ENCODE results near the gene LGR5. TPM values are rescaled to one million over a fixed set of nuclear protein-coding genes. Genes with fewer than 3 reads are reported as not detected.
"Not testable (repeated sequence)": the region's sequence is repeated elsewhere in the genome, so short reads cannot be mapped to it uniquely, and the experiment has no call there.

Gene LGR5
- total RNA-seq, 1 donor from 2014 or later, result not detected

GRCh38 chr12:71460850-71461609 is 21.4 kb downstream of the LGR5 start:
- DNase-seq (no peak), ATAC-seq (ENCODE audit: poor library complexity) (no peak)
- intact Hi-C loops (cut with DNase I), result no loop called here

GRCh38 chr12:71461787-71462328 is 22.3 kb downstream of the LGR5 start:
- ATAC-seq (ENCODE audit: poor library complexity) (no peak), DNase-seq (no peak)
- intact Hi-C loops (cut with DNase I), result no loop called here

- ATAC-seq (ENCODE audit: poor library complexity) (no peak), DNase-seq (no peak)
- intact Hi-C loops (cut with DNase I), result no loop called here
These were observed 26.2 kb downstream of the LGR5 start for GRCh38 chr12:71465796-71466195.

DNA sequence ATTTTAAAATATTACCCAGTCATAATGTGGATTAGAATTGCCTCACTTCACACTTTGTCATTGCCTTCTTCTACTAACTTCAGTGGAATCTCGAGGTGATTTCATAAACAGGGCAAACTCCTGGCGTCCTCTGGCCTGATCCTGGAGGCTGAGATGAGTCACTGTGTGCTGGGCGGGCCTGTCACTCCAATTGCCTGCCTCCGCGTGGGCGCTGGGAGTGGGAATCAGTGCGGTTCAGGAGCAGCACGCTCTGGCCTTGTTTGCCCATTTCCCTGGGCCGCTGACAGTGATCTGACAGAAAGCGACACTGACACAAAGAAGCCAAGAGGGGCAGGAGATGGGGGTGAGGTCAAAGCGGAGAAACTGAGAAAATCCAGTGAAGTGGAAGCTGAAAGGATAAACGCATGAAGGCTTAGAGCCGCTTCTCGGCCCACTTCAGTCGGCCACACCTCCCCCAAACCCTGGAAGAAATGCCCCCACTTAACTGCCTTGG is 29.7 kb downstream of the LGR5 start:
- ATAC-seq (ENCODE audit: poor library complexity) (no peak), DNase-seq (no peak)
- intact Hi-C loops (cut with DNase I), result no loop called here

GRCh38 chr12:71472441-71472911 is 32.9 kb downstream of the LGR5 start:
- intact Hi-C loops (cut with DNase I), result no loop called here
- ATAC-seq (ENCODE audit: poor library complexity), result no peak
- DNase-seq, result no peak

- ATAC-seq (ENCODE audit: poor library complexity) (no peak), DNase-seq (no peak)
- intact Hi-C loops (cut with DNase I), result no loop called here
These were observed 35.2 kb downstream of the LGR5 start for GRCh38 chr12:71474791-71475190.

- intact Hi-C loops (cut with DNase I), result no loop called here
- DNase-seq (peak; percentile 47), ATAC-seq (ENCODE audit: poor library complexity) (peak; percentile 94)
These were observed 35.7 kb downstream of the LGR5 start for GRCh38 chr12:71475280-71475679.

GRCh38 chr12:71476513-71476912 is 36.9 kb downstream of the LGR5 start:
- DNase-seq (no peak), ATAC-seq (ENCODE audit: poor library complexity) (peak; percentile 52)
- intact Hi-C loops (cut with DNase I), result no loop called here

GRCh38 chr12:71477609-71478008 is 38.0 kb downstream of the LGR5 start:
- intact Hi-C loops (cut with DNase I), result no loop called here
- no peak for ATAC-seq (ENCODE audit: poor library complexity)
- no peak for DNase-seq

DNA sequence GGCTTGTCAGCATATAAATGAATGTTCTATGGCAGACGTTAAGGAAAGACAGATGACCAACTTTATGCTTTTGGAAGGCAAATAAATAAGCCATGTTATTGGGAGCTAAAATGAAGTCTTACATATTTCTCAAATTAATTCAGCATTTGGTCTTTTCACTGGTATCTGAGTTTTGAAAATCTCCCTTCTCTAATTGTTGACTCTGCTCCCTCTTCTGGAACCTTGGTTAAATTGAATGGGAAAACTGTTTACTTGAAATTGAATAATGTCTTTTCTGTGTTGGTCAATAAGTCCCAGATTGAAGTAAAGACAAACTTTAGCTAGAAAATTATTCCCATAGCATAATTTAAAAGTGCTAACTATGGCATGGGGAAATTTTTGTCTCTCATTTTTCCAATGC is 38.7 kb downstream of the LGR5 start:
- DNase-seq (no peak), ATAC-seq (ENCODE audit: poor library complexity) (no peak)
- intact Hi-C loops (cut with DNase I), result no loop called here

DNA sequence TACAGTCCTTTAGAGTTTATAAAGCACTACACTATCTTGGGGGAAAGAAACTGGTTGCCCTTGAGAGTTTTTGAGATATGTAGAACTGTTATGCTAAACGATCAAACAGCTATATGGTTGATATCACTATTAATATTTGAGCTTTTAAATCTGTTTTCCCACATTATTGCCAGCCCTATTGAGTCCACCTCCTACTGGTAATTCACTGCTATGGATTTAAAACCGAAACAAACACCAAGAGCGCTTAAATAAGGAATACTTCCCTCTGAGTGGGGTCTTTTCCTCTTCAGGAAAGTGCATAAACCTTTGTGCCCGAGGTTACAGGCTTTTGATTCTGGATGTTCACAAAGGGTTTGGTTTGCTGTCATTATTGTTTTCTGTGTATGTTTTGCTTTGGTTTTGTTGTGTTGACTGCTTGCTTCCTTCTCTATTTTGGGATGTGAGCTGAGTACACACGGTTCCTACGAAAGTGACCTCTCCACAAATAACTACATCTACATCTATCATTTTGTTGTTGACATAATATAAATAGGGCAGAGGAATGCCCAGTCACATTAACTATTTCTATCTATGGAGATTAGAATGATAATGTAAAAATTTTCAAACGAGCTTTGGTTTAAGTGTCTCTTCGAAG is 44.8 kb downstream of the LGR5 start:
- DNase-seq (no peak), ATAC-seq (ENCODE audit: poor library complexity) (no peak)
- intact Hi-C loops (cut with DNase I), result no loop called here

- DNase-seq; ATAC-seq (ENCODE audit: poor library complexity); intact Hi-C loops (cut with DNase I): not testable (repeated sequence)
These were observed 51.2 kb downstream of the LGR5 start for GRCh38 chr12:71490844-71491243.

DNA sequence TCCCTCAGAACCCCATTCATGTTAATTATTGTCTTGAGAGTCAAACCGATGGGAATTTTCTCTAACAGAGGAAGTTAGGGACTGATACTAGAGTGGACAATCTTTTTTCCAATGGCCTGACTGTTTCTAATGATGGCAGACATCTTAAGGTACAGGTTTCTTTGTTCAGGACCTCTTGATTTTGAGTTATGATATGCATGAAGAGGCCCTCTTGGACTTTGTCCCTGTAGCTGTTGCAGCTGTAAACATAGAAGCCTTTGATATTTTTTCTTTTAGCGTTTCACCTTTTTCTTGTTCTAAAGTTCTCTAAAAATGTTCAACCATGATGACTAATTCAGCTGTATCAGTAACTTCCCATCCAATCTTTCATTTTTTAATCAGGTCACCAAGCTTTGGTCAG is 53.0 kb downstream of the LGR5 start:
- no peak for ATAC-seq (ENCODE audit: poor library complexity)
- intact Hi-C loops (cut with DNase I), result no loop called here
- no peak for DNase-seq

DNA sequence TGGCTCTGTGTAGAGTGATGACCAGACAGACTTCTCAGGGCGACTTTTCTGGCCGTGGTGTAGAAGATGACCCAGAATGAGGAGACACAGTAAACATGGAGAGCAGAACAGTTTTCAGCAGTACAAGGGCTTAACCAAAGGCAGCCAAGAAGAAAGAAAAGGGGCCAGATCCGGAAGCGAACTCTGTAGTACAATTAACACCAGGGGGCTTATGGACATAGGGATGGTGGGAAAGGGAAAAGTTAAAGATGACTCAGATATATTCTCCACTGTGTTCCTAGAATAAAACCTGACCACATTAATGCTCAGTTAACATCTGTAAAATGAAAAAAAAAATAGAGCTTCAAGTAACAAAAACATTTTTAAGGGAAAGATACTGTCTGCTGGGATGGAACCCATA is 60.2 kb downstream of the LGR5 start:
- DNase-seq, result no peak
- intact Hi-C loops (cut with DNase I), result no loop called here

DNA sequence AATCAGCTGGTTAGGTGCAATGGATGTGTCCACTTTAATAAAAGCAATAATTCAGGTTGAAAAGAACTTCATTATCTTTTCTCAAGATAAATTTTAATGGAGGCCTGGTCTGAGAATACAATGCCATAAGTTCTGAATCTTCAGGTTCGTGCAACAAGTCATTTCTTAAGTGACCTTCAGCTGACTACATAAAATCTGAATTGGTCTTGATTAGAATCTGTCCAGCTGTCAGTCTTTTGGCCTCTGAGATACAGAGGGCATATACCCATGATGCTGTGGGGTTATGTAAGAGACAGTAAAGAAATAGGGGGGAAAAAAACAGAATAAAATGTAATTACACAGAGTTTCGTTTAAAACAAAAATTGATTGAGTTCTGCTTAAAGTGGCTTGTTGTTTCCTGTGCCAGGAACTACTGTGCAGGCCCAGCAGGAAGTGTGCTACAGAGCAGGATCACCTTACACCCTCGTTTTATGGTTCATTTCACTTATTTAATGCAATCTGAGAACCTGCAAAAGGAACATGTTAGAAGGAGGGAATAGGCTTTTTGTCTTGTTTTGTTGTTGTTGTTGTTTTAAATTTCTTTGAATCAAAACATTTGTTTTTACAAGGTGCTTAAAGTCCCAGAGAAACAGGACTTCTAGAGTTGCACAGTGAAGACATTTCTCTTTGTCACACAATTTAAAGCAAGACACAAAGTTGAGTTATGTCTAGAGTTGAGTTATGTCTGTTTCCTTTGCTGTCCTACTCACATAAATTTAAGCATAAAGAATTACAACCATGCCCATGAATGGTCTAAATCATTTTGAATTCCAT is 64.2 kb downstream of the LGR5 start:
- intact Hi-C loops (cut with DNase I), result no loop called here
- DNase-seq (no peak), ATAC-seq (ENCODE audit: poor library complexity) (no peak)

More for the DNA sequence above, 60.2 kb downstream of the LGR5 start:
- ATAC-seq (ENCODE audit: poor library complexity), result no peak

DNA sequence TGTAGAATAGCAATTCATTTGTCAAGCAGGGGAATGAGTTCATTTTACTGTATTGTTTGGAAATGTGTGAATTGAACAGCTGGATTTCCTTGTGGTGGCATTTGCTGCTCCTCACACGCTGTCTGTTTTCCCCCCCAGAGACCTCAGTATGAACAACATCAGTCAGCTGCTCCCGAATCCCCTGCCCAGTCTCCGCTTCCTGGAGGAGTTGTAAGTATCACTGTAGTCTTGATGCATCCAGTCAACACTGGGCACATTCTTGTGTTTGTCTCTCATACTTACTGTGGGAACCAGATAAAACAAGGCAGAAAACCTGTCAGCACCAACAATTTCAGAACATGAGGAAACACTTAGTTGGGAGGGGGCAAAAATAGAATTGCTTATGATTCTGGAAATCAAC is 64.9 kb downstream of the LGR5 start:
- peak; percentile 50 for DNase-seq
- ATAC-seq (ENCODE audit: poor library complexity), result peak; percentile 58

DNA sequence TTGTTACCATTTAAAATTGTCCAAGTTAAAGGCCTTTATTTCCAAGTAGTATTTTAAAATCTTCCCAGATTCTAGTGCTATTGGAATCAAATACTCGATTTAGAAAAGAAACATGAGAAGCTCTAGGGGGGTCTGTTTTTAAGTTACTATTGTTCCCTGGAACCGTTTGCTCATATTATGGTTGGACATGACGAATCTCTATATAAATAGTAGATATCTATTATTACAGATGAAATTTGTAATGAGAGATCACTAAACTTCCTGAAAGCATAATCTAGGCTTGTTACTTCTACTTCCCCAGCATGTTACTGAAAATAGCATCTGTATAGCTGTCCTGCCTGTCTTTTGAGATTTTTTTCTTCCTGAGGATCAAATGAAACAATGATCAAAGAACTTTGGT is 70.1 kb downstream of the LGR5 start:
- no peak for ATAC-seq (ENCODE audit: poor library complexity)
- no peak for DNase-seq
- intact Hi-C loops (cut with DNase I), result no loop called here

More for the DNA sequence above, 64.9 kb downstream of the LGR5 start:
- intact Hi-C loops (cut with DNase I), result no loop called here

DNA sequence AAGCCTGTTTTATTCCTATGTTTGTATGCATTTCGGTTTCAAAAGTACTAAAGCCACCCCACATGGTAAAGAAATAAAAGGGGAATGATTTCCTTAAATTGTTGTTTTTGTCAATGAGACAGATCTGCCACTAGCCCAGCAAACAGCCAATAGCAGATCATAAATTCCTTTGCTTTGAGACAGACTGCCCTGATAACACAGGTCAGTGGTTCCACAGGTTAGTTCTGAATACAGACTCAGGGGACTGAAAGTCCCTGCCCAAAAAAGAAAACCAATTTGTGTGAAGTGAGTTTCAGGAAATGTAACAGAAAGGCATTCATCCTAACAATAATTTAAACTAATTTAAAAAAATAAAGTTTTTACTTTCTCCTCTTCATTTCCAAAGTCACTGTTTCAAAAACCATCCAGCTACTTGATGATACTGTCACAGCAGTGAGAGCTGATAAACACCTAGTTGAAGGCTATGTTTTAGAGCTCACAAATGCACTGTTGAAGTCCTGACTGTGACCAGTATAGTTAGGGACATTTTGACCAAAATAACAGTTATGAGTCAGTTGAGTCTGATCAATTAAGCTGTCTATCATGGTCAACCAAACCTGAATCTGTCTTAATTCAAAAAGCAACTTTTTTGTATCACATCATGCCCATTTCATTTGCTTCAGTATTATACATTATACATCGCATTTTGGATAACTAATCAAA is 77.7 kb downstream of the LGR5 start:
- intact Hi-C loops (cut with DNase I), result no loop called here
- ATAC-seq (ENCODE audit: poor library complexity), result no peak
- no peak for DNase-seq

DNA sequence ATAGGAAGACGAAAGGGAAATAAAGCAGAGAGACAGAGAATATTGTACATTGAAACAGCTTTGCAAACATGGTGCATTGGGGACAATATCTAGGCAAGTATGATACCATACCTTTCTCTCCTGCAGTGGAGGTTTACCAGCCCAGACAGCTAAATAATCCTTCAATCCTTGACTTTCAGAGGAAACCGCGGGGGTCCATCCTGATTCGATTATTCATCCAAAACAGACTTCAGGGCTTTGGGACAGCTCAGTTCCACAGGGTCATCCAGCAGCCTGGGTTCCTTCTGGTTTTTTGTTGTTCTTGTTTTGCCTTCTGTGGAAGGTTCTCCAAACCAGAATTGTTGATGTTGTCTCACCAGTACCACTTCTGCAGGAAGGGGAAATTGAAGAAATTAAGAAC is 81.5 kb downstream of the LGR5 start:
- DNase-seq (no peak), ATAC-seq (ENCODE audit: poor library complexity) (no peak)
- intact Hi-C loops (cut with DNase I), result no loop called here

Measured in Right ventricle myocardium superior (tissue), 1 donor.